Inflammatory macrophage treated with lipopolysaccharide for 4 hours (primary cell): ENCODE measurements around the gene OMA1.
"Not testable (repeated sequence)": the region's sequence is repeated elsewhere in the genome, so short reads cannot be mapped to it uniquely, and the experiment has no call there.

Source experiments
- DNase-seq: peaks from one replicate; pipeline ENCODE4 v3.0.0-alpha.2; 2020

Gene OMA1

GRCh38 chr1:58573705-58574591 lies 27.4 kb upstream of the OMA1 start:
- DNase-seq, result no peak

- DNase-seq, result no peak
Observed at GRCh38 chr1:58573138-58573537, 26.6 kb upstream of the OMA1 start.

- DNase-seq, result no peak
Observed at GRCh38 chr1:58572690-58573089, 26.2 kb upstream of the OMA1 start.

GRCh38 chr1:58571616-58572015 lies 25.1 kb upstream of the OMA1 start:
- DNase-seq, result no peak

- DNase-seq, result no peak
Observed at GRCh38 chr1:58570817-58571216, 24.3 kb upstream of the OMA1 start.

- no peak for DNase-seq
Observed at GRCh38 chr1:58570094-58570493, 23.6 kb upstream of the OMA1 start.

DNA sequence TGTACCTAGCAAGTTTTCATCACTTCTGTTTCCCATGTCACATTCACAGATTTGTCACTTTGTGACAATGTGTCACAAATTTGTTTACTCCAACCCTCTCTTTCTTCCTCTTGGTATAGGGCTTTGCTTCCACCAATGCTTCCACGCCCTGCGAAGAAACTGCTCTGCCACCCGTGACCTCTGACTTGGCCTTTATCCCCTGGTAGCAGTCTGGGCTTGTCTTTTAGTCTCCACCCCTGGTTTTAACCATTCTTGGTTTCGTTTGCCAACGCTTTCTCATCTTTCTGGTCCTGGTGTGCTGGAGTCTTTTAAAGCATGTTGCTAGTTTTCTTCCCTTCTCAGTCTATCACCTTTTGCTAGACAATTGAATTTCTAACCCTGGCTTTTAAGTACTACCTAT lies 22.4 kb upstream of the OMA1 start:
- DNase-seq, result no peak

DNA sequence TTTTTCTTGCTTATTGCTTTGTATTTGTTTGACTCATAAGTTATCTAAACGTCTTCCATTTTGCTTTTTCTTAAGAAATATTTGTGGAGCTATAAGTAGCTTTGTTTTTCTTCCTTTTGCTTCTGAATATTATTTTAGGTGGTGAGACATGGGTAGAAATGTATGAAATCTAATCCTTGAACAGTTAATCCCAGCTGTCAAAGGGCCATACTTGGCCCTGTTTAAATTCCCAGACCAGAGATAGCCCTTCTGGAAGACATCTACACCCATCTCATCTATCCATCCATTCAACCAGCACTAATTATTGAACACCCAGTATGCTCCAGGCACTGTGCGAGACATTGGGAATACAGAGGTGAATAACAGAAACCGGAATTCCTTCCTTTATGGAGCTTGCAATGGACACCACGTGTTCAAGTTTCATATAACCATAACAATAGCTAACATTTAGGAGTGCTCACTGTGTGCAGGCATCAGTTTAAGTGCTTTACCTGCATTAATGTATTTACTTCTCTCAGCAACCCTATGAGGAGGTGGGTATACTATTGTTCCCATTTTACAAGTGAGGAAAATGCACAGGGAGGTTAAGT lies 21.8 kb upstream of the OMA1 start:
- no peak for DNase-seq

GRCh38 chr1:58566339-58566738 lies 19.8 kb upstream of the OMA1 start:
- DNase-seq, result no peak

GRCh38 chr1:58563715-58564114 lies 17.2 kb upstream of the OMA1 start:
- DNase-seq, result not testable (repeated sequence)

DNA sequence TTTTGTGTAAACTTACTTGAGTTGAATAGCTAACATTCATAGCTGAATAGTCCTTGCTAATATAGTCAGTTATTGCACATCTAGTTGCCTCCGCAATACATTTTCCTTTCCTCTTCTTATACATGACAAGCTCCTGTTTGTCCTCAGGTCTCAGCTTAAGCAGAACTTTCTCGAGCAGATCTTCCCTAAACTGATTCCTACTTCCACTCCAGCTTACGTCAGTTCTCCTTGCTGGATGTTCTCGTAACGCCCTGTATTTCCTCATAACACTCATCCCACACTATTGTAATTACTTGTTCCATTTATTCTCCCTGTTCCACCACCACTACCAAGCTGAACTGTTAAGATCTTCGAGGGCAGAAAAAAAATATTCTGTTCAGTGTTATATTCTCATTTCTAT lies 15.1 kb upstream of the OMA1 start:
- peak; percentile 82 for DNase-seq

- DNase-seq, result no peak
Observed at GRCh38 chr1:58555393-58555792, 8.9 kb upstream of the OMA1 start.

- no peak for DNase-seq
Observed at GRCh38 chr1:58551186-58552140, 4.9 kb upstream of the OMA1 start.

- not testable (repeated sequence) for DNase-seq
Observed at GRCh38 chr1:58549291-58549690, 2.8 kb upstream of the OMA1 start.

DNA sequence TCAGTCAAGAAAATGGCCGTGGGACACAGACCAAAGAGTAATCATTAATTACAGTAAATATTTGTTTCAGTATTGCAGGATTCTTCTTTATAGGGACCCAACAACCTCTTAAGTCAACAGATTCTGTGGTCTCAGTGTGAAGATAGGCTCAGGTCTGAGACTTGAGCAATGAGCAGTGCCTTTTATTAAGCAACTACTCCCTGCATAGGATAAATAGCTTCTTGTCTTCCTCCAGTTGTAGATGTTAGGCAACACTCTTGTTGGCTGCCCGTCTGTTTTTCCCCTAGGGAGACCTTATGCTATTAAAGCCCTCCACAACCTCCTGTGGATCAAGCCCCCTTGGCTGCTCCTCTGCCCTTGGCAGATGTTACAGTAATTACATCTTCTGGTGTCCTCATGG lies 1.8 kb upstream of the OMA1 start:
- DNase-seq, result no peak

DNA sequence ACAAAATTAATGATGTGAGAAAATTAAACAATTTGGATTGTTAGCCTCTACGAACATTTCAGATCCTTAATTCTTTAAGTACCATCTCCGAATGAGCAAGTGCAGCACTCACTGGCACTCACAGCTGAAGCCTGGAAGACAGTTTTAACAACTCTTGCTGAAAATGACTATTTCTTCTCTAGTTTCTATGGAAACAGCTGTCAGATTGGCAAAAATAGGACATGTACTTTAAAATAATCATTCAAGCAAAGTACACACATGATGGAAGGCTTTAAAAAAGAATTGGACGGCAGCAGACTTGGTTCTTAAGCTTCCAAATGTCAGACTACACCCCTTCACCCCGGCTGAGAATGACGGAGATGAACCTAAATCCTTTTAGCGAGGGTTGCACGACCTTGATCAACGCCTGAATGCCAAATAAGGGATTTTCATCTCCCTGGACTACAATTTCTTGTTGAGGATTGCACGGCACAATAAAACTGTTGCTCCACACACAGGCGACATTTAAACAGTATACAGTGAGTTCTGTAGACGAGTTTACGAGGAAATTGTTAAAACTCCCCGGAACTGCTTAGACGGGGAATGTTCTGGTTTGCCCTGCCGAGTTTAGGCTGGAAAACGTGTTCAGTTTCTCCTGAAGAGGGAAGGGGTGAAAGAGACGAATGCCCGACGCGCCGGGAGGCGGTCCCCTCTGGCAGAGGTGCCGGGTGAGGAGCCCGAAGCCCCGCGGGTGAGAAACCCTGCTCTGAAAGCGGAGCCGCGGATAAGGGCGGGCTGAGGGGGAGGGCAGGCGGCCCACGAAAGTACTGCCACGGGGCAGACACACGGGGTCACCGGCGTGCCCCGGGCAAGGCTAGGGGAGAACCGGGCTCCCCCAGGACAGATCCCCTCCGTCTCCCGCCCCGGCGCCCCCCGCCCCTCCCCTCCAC lies 671 bp downstream of the OMA1 start:
- peak; percentile 79 for DNase-seq

DNA sequence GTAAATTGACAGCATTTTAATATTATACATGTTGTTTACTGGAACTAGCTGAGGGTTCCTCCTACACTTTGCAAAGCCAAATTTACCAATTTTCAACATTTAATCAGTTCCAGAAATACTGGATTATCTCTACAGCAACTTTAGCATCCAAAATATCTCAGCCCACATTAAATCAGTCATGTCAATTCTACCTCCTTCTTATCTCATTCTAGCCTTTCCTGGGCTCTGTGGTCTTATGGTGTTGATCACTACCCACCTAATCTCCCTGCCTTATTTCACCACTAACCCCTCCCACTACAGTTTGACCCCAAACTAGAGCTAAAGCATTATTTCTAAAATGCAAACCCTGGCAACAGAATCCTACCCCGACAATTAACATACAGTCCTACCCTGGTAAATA lies 3.3 kb downstream of the OMA1 start:
- DNase-seq, result no peak

- DNase-seq, result no peak
Observed at GRCh38 chr1:58539553-58539952, 7.0 kb downstream of the OMA1 start.

DNA sequence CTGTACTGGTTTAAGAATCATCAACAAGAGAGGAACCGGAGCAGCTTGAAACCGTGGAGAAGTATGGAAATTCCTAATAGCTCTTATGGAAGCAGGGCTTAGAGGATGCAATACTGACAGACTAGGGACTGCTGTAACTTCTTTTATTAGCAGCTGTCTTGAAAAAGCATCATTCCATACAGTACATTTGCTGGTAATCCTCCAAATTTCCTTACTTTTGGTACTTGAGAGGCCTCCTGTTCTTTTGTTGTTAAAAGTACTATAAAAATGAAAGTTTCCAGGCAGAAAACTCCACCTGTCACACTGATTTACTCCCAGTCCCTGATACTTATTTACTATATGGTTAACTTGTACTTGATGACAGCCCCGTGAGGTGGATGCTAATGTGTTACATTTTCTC lies 7.7 kb downstream of the OMA1 start:
- no peak for DNase-seq

DNA sequence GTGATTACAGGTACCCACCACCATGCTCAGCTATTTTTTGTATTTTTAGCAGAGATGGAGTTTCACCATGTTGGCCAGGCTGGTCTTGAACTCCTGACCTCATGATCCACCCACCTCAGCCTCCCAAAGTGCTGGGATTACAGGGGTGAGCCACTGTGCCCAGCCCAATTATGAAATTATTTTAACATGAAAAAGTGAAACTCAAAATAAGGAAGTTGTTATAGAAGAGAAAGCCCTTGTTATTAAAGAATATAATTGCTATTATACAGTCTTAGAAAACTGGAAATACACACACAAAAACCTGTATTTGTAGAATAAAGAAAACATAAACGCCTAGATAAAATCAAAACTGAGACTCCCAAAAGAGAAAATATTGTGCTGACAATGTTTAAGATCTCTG lies 14.7 kb downstream of the OMA1 start:
- peak; percentile 63 for DNase-seq

- no peak for DNase-seq
Observed at GRCh38 chr1:58529284-58529683, 17.2 kb downstream of the OMA1 start.

- peak; percentile 60 for DNase-seq
Observed at GRCh38 chr1:58528518-58528917, 18.0 kb downstream of the OMA1 start.
